ENCODE data around the gene HLCS. TPM values are rescaled to one million over a fixed set of nuclear protein-coding genes. Genes with fewer than 3 reads are reported as not detected.
"Not testable (repeated sequence)": the region's sequence is repeated elsewhere in the genome, so short reads cannot be mapped to it uniquely, and the experiment has no call there.

Gene HLCS
- total RNA-seq, 1 donor from 2014 or later = 10.3 TPM

- Histone ChIP-seq H3K9me3 (no peaks in the 10 kb centered on the region), H3K27me3 (no peaks in the 10 kb centered on the region), H3K27ac (no peak overlapping the region), H3K4me1 (no peaks in the 10 kb centered on the region), H3K4me3 (no peak overlapping the region), H3K36me3 (no peaks in the 10 kb centered on the region)
- no peak for DNase-seq (ENCODE audit: extremely low spot score in 2 of 2)
- TF ChIP-seq POLR2AphosphoS5 (IDR thresholded peaks at IDR 0.05; ENCODE audit: insufficient read depth in 1 of 2, low read depth in 1 of 2) (no peak), POLR2A (IDR thresholded peaks at IDR 0.05) (no peak), CTCF (IDR thresholded peaks at IDR 0.05) (no peak)
- intact Hi-C loops (cut with DNase I) = no loop called here
These were observed 145.5 kb downstream of the HLCS start for GRCh38 chr21:36821032-36821299.

GRCh38 chr21:36820176-36821031 is 146.1 kb downstream of the HLCS start:
- no peak overlapping the region for H3K4me3 ChIP-seq
- no peaks in the 10 kb centered on the region for H3K4me1 ChIP-seq
- H3K36me3 ChIP-seq = no peaks in the 10 kb centered on the region
- no peak for DNase-seq (ENCODE audit: extremely low spot score in 2 of 2)
- H3K27me3 ChIP-seq = no peaks in the 10 kb centered on the region
- no peaks in the 10 kb centered on the region for H3K9me3 ChIP-seq
- TF ChIP-seq POLR2A (IDR thresholded peaks at IDR 0.05) (no peak), CTCF (IDR thresholded peaks at IDR 0.05) (no peak), POLR2AphosphoS5 (IDR thresholded peaks at IDR 0.05; ENCODE audit: insufficient read depth in 1 of 2, low read depth in 1 of 2) (no peak)
- H3K27ac ChIP-seq = no peak overlapping the region
- intact Hi-C loops (cut with DNase I) = no loop called here

DNA sequence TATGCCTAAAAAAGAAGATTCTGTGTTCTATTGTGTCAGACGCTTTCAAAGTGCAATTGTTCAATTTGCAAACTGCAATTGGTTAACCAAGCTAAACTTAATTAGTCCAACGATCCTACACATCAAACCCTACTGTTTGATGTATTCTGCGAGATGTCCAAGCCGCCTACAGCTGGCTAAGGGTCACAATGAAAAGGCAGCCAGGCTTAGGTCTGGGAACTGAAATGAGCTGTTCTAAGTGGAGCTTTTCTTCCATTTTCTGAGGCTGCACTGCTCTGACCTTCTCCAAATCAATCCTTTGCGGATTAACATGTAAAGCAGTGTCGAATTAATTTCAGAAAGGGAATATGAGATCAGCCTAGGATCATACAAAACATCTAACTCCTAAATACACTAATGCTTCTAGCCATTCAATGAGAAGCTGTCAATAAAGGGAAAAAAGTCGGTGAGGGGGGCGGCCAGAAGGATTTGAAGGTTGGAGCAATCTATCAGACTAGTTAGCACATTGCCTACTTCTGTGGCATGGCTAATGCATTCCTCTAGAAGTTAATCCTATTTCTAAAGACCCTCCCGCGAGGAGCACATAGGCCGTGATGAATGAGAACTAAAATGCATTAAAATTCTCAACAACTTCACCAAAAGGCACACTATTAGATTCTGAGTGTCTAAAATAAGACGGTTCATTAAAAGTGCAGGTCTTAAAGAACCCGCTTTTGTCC is 148.6 kb downstream of the HLCS start:
- H3K4me1 ChIP-seq = no peaks in the 10 kb centered on the region
- TF ChIP-seq POLR2A (IDR thresholded peaks at IDR 0.05) (no peak), CTCF (IDR thresholded peaks at IDR 0.05) (no peak), POLR2AphosphoS5 (IDR thresholded peaks at IDR 0.05; ENCODE audit: insufficient read depth in 1 of 2, low read depth in 1 of 2) (no peak)
- intact Hi-C loops (cut with DNase I) = no loop called here
- H3K9me3 ChIP-seq = no peaks in the 10 kb centered on the region
- no peak overlapping the region for H3K4me3 ChIP-seq
- no peak overlapping the region for H3K27ac ChIP-seq
- H3K27me3 ChIP-seq = no peaks in the 10 kb centered on the region
- no peak for DNase-seq (ENCODE audit: extremely low spot score in 2 of 2)
- H3K36me3 ChIP-seq = no peaks in the 10 kb centered on the region

DNA sequence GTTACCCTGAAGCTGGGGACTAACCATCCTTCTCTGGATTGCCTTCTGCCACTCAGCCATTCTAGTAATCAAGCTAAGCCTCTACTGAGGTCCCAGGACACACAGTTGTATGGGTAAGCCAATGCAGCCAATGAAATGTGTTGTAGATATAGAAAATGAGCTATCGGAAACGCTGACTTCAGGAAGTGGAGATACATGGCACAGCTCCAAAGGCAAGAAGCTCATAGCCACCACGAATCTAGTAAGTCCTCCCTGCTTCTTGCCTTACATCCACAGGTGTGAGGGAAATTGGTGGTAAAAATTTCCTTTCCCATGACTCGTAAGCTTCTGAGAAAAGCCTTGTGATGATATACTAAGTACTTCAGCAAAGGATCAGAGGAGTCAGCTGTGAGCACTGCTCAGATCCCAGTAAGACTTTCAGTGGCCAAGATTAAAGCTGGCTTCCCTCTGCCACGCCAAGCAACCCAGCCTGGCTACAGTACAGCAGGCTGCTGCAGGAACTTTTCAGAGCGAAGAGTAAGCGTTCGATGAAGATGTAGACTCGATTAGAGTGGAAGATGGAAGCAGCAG is 149.8 kb downstream of the HLCS start:
- no peaks in the 10 kb centered on the region for H3K9me3 ChIP-seq
- H3K4me3 ChIP-seq = no peak overlapping the region
- DNase-seq (ENCODE audit: extremely low spot score in 2 of 2) = no peak
- H3K36me3 ChIP-seq = no peaks in the 10 kb centered on the region
- intact Hi-C loops (cut with DNase I) = no loop called here
- no peak overlapping the region for H3K27ac ChIP-seq
- TF ChIP-seq CTCF (IDR thresholded peaks at IDR 0.05) (no peak), POLR2A (IDR thresholded peaks at IDR 0.05) (no peak), POLR2AphosphoS5 (IDR thresholded peaks at IDR 0.05; ENCODE audit: insufficient read depth in 1 of 2, low read depth in 1 of 2) (no peak)
- H3K4me1 ChIP-seq = no peaks in the 10 kb centered on the region
- no peaks in the 10 kb centered on the region for H3K27me3 ChIP-seq

GRCh38 chr21:36816026-36816425 is 150.4 kb downstream of the HLCS start:
- H3K4me3 ChIP-seq; H3K27ac ChIP-seq; H3K4me1 ChIP-seq; DNase-seq (ENCODE audit: extremely low spot score in 2 of 2); intact Hi-C loops (cut with DNase I); H3K27me3 ChIP-seq; H3K9me3 ChIP-seq; H3K36me3 ChIP-seq: not testable (repeated sequence)
